ENCODE results near the gene RPEL1.

- TF ChIP-seq CTCF (IDR thresholded peaks at IDR 0.05; ENCODE audit: low read depth, low read length, poor library complexity, severe bottlenecking) (no peak), EZH2phosphoT487 (IDR thresholded peaks at IDR 0.05; ENCODE audit: borderline replicate concordance, low read length) (no peak)
Observed at GRCh38 chr10:103259989-103260388, 14.3 kb downstream of the RPEL1 start.

Measured in DOHH2 (cell line).